ENCODE results near the gene STMN1. TPM values are rescaled to one million over a fixed set of nuclear protein-coding genes. Genes with fewer than 3 reads are reported as not detected.

STMN1 gene
- polyA plus RNA-seq, 12 donors = 416 to 861 (median 621) TPM; not detected in 1

Other genes with a start within 250 kb of the STMN1 start
- gene SELENON, start 106.2 kb downstream of the STMN1 start, polyA plus RNA-seq (ENCODE audit: insufficient read length in 12 of 12) = 10 to 100 TPM in 11 of 12 donors, not detected in 1; 46.6 to 86.5 (median 57.8) TPM
- gene MTFR1L, start 86.5 kb downstream of the STMN1 start, polyA plus RNA-seq (ENCODE audit: insufficient read length in 12 of 12) = 10 to 100 TPM in 11 of 12 donors, not detected in 1; 58.6 to 85.0 (median 65.0) TPM
- gene AUNIP, start 47.0 kb downstream of the STMN1 start, polyA plus RNA-seq (ENCODE audit: insufficient read length in 12 of 12) = 1 to 10 TPM in 8 of 12 donors, under 1 TPM in 2, not detected in 2; 0.62 to 2.2 (median 1.4) TPM
- 10 to 100 TPM in 1 of 12 donors, 1 to 10 TPM in 10, not detected in 1; 5.2 to 12.1 (median 7.0) TPM for gene PAQR7, start 30.7 kb downstream of the STMN1 start, polyA plus RNA-seq (ENCODE audit: insufficient read length in 12 of 12)
- 100 to 1,000 TPM in 2 of 12 donors, 10 to 100 TPM in 10; 29.4 to 316 (median 79.5) TPM for gene PAFAH2, start 91.6 kb upstream of the STMN1 start, polyA plus RNA-seq (ENCODE audit: insufficient read length in 12 of 12)
- gene EXTL1, start 115.4 kb upstream of the STMN1 start, polyA plus RNA-seq (ENCODE audit: insufficient read length in 12 of 12) = 1 to 10 TPM in 10 of 12 donors, not detected in 2; 1.3 to 5.8 (median 3.4) TPM
- gene SLC30A2, start 139.7 kb upstream of the STMN1 start, polyA plus RNA-seq (ENCODE audit: insufficient read length in 12 of 12) = 1 to 10 TPM in 4 of 12 donors, under 1 TPM in 6, not detected in 2; 0.08 to 1.8 (median 0.78) TPM
- gene TRIM63, start 161.2 kb upstream of the STMN1 start, polyA plus RNA-seq (ENCODE audit: insufficient read length in 12 of 12) = 10 to 100 TPM in 11 of 12 donors, not detected in 1; 13.4 to 57.6 (median 38.9) TPM
- gene PDIK1L, start 205.4 kb upstream of the STMN1 start, polyA plus RNA-seq (ENCODE audit: insufficient read length in 12 of 12) = 10 to 100 TPM in 1 of 12 donors, 1 to 10 TPM in 10, not detected in 1; 6.7 to 10.3 (median 7.6) TPM

Measured in muscle of arm (tissue), 12 donors.